UCSD-AML1 (cell line): ENCODE data around the gene RAPGEF2.

Experiments used
- DNase-seq: peaks from one replicate; lab custom pipeline; 2025; ENCODE audit not compliant: unreplicated experiment; lab: John Stamatoyannopoulos, UW

The RAPGEF2 gene

DNA sequence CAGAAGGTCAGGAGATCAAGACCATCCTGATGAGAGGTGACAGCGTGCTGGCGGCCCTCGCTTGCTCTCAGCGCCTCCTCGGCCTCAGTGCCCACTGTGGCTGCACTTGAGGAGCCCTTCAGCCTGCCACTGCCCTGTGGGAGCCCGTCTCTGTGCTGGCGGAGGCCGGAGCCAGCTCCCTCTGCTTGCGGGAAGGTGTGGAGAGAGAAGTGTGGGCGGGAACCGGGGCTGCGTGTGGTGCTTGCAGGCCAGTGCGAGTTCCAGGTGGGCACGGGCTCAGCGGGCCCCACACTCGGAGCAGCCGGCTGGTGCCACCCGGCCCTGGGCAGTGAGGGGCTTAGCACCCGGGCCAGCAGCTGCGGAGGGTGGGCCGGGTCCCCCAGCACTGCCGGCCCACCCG is 286.9 kb downstream of the RAPGEF2 start:
- no peak for DNase-seq

DNA sequence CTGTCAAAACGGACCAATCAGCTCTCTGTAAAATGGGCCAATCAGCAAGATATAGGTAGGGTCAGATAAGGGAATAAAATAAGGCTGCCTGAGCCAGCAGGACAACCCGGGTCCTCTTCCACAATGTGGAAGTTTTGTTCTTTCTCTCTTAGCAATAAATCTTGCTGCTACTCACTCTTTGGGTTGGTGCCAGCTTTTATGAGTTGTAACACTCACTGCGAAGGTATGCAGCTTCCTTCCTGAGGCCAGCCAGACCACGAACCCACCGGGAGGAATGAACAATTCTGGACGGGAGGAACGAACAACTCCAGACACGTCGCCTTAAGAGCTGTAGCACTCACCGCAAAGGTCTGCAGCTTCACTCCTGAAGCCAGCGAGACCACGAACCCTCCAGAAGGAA is 287.8 kb downstream of the RAPGEF2 start:
- DNase-seq, result peak; percentile 56

DNA sequence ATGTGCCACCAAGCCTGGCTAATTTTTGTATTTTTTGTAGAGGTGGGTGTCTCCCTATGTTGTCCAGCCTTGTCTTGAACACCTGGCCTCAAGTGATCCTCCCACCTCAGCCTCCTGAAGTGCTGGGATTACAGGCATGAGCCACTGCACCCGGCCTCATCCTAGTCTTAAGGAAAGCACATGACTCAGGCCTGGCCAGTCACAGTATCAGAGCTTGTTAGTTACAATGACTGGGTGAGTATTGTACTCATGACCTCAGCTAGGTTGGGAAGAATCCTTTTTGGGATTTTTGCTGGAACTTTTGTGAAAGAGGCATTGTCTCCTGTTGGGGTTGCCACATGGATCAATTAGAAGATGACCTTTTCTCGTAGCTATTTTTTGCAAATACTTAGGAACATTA is 292.8 kb downstream of the RAPGEF2 start:
- no peak for DNase-seq

DNA sequence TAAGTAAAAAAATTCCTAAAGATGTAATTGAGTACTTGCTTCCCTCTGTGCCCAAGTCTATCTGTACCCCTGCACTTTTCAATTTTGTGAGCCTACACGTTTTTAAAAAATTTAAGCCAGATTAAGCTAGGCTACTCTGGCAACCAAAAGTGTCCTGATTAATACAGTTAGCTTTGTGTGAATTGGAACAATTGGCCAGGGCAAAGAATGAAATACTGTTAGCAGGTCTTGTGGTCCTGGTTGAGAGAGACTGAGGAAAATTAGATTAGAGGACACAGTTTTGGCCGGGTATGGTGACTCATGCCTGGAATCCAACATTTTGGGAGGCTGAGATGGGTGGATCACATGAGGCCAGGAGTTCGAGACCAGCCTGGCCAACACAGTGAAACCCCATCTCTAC is 293.3 kb downstream of the RAPGEF2 start:
- no peak for DNase-seq

DNA sequence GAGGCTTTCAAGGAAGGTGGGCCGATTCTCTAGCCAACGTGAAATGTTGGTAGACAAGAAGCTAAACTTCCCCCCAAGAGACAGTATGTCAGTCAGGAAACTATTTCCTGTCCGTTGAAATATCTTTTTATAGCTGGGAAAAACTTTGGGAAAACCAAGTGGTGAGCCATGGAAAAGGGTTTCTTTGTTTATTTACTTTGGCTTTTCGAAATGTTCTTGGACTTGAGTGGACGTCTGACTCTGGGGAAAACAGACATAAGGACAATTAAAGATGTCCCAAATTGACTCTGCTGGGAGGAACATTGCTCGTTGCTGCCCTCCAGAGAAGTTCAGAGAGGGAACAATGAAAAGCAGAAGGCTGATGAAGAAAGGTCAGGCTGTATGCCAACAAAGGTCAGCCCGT is 295.4 kb downstream of the RAPGEF2 start:
- no peak for DNase-seq

DNA sequence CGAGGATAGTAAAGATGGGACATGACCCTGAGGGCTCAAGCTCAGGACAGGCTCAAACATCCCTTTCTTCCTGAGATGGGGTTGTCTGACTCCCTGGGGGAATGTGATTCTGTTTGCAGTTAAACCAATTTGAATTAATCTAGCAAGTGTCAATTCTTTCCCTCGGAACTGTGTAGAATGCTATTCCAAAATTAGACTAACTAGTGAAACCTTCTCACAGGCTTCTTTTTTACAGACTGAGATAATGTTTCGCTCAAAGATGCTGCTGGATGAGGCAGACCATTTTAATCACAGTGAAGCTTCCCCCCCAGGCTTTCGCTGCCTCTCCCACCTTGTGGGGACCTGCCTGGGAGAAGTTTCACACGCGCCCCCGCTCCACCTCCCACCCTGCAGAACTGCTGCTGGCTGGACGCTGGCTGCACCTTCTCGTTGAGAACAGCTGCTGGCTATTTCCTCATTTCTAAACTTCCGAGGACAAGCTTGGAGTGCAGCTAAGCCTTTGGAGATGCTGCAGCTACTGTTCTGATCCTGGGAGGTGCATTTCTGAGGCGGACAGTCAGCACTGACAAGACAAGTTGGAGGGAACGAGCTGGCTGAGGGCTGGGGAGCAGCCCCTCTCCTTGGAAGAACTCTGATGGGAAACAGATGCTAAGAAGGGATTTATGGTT is 297.8 kb downstream of the RAPGEF2 start:
- peak; percentile 31 for DNase-seq

DNA sequence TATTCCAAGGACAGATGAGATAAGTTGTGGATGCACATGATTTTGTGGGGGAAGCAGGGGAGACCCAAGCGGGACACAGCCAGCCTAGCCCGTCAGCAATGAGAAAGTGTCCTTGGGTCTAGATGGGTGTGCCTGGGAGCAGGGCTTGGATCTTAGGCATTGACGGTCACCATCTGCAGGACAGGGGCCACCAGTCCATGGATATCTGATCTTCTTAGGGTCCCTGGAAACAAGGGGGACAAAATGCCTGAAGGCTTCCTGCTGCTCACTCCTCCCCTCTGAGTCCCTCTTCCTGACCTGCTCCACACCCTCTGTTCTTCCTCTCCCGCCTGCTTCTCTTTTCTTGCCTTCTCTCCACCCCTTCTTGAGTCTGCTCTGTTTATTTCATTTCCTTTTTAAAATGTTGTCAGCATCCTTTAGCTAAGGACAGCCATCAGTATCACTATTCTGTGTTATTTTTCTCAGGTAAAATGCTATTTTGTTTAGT is 298.4 kb downstream of the RAPGEF2 start:
- peak; percentile 31 for DNase-seq

DNA sequence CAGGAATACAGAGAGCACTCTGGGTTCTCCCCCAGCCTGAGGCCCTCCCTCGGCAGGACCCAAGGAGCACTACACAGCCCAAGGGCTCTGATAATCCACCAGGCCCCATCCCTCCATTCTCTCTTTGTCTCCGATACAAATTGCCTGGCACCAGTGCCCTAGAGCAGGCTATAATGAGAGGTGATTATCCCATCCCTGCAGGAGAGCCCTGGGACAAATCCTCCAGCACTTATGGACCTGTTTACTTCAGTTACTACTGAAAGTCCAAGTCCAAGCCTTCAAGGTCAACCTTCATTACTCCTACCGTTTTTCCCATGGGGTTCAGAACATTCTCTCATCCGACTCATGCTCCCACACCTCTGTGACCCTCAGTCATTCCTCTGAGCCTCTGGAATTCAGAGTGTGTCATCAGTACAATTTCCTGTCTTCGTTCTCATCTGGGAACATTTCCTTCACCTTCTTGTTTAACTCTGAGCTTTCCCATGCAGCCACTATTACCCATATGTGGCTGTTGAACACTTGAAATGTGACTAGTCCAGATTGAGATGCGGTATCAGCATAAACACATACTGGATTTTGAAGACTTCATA is 299.0 kb downstream of the RAPGEF2 start:
- DNase-seq, result peak; percentile 12
